Type B pancreatic cell (in vitro differentiated cells): ENCODE data around the gene DSC3. TPM values are rescaled to one million over a fixed set of nuclear protein-coding genes. Genes with fewer than 3 reads are reported as not detected.
A peak's percentile ranks its signal among the peaks of the same experiment; 100 is the strongest.
"Not testable (repeated sequence)": the region's sequence is repeated elsewhere in the genome, so short reads cannot be mapped to it uniquely, and the experiment has no call there.

Experiments used
- DNase-seq: peaks from one replicate; pipeline ENCODE4 v3.0.0; 2021; ENCODE audit warnings: mixed read lengths; ENCODE audit not compliant: unreplicated experiment; ENCODE audit errors: extremely low spot score
- H3K27ac Mint-ChIP-seq: 2 replicates; pipeline ENCODE4 v1.8.0; 2021; ENCODE audit warnings: mild to moderate bottlenecking, mixed read lengths
- H3K27me3 Mint-ChIP-seq: 2 replicates; pipeline ENCODE4 v1.8.0; 2021; ENCODE audit warnings: mixed read lengths
- H3K36me3 Mint-ChIP-seq: 2 replicates; pipeline ENCODE4 v1.8.0; 2021; ENCODE audit warnings: mixed read lengths
- H3K4me1 Mint-ChIP-seq: one replicate; pipeline ENCODE4 v1.8.0; 2021; ENCODE audit warnings: mixed read lengths; ENCODE audit not compliant: unreplicated experiment
- H3K4me3 Mint-ChIP-seq: 2 replicates; pipeline ENCODE4 v1.8.0; 2021; ENCODE audit warnings: mild to moderate bottlenecking, mixed read lengths
- H3K9me3 Mint-ChIP-seq: 2 replicates; pipeline ENCODE4 v1.8.0; 2021; ENCODE audit warnings: mixed read lengths
- CTCF ChIP-seq: fragments of 200-600 bp; sonication (generic); conservative IDR thresholded peaks from 2 replicates; pipeline ENCODE4 v1.5.0; 2021; ENCODE audit warnings: antibody characterized with exemption, mild to moderate bottlenecking
- total RNA-seq: library from RNA; stranded (reverse); gene quantifications from 2 replicates; pipeline ENCODE4 v1.2.1, GENCODE V29; 2021; ENCODE audit warnings: low replicate concordance

Gene DSC3
- total RNA-seq, 1 donor from 2014 or later: 67.7 TPM

DNA sequence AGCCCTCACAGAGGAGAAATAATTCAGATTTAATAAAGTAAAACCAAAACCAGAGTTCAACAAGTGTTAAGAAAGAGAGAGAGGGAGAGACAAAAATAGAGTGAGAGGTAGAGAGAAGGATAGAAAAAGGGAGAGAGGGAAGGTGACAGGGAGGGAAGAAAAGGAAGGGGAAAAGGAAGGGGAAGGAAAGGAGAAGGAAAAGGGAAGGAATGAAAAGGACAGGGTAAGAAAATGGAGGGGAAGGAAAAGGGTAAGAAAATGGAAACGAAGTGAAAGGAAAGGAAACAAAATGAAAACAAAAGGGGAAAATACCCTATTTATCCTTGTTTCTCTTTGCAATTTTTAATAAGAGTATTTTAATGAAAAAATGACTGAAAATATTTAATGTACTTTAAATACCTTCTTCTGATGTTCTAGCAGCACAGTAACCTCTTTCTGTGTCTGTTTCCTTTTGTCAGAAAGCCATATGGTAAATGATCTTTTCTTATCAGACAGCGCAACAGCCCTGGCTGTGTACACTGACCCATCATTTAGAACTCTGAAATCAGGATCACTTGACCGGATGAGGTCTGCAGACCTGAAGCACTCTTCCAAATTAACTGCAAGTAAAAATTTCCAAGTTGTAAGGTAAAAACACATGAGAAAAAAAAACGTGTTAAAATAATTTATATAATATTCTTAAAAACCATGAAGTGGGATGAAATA is 11.8 kb downstream of the DSC3 start:
- no peak for DNase-seq
- Mint-ChIP-seq H3K36me3 (peaks cover 5% of the 10 kb centered on the region), H3K4me3 (no peak overlapping the region), H3K27me3 (no peaks in the 10 kb centered on the region), H3K27ac (no peak overlapping the region), H3K9me3 (no peaks in the 10 kb centered on the region), H3K4me1 (no peaks in the 10 kb centered on the region)
- no peak for TF ChIP-seq CTCF

GRCh38 chr18:31015715-31016434 is 26.7 kb downstream of the DSC3 start:
- no peak for TF ChIP-seq CTCF
- no peaks in the 10 kb centered on the region for H3K27me3 Mint-ChIP-seq
- no peaks in the 10 kb centered on the region for H3K4me1 Mint-ChIP-seq
- H3K27ac Mint-ChIP-seq: no peak overlapping the region
- no peak for DNase-seq
- H3K4me3 Mint-ChIP-seq: no peak overlapping the region
- no peaks in the 10 kb centered on the region for H3K9me3 Mint-ChIP-seq
- H3K36me3 Mint-ChIP-seq: peaks cover 9% of the 10 kb centered on the region

DNA sequence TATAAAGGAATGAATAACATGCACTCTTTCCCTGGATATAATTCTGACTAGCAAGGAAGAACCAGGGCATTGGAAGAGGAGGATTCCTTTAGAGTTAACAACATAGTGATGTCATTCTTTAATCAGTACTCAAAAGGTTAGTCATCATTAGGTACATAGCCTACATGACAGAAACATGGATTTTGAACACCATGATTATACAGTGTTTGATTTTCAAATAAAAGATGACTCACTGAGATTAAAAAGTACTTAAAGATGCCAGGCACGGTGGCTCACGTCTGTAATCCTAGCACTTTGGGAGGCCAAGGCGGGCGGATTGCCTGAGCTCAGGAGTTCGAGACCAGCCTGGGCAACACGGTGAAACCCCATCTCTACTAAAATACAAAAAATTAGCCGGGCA is 31.1 kb downstream of the DSC3 start:
- H3K9me3 Mint-ChIP-seq, H3K27me3 Mint-ChIP-seq, H3K4me3 Mint-ChIP-seq, DNase-seq, H3K4me1 Mint-ChIP-seq, H3K27ac Mint-ChIP-seq, H3K36me3 Mint-ChIP-seq: not testable (repeated sequence)

- Mint-ChIP-seq H3K36me3 (peaks cover under 1% of the 10 kb centered on the region), H3K27me3 (no peaks in the 10 kb centered on the region), H3K4me3 (no peak overlapping the region), H3K9me3 (no peaks in the 10 kb centered on the region), H3K4me1 (no peaks in the 10 kb centered on the region), H3K27ac (no peak overlapping the region)
- DNase-seq: no peak
- TF ChIP-seq CTCF: no peak
Measured at GRCh38 chr18:31010601-31011000, 31.9 kb downstream of the DSC3 start.

DNA sequence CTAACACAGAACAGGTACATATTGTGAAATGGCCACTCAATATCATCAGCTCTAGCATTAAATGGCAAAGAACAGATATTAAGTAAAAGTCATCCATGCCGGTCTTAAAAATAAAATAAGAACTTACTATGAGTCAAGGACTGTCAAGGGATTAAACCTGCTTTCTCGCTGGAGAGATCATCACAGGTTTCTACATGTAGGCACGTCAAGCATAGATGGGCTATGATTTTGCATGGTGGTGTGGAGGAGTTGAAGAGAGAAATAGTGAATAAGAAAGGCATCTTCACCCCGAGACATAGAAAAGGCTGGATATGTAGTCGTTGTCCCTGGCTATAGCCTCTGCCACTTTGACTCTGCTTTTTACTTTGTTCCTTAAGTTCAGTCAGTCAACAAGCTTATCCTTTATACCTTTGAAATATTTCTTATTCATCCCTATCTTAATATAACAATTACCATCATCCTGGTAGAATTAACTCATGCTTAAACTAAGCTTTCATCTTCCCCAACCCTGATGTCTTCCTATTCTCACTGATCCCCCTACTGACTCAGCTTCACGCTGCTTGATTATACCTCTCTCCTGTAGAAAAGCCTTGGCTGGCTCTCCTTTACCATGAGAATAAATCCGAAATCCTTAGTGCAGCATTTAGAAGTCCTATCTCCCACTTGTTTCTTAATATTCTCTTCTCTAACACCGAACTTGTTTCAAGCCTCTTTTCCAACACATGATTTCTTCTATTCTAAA is 42.5 kb downstream of the DSC3 start:
- DNase-seq: no peak
- no peaks in the 10 kb centered on the region for H3K4me1 Mint-ChIP-seq
- peaks cover 9% of the 10 kb centered on the region for H3K36me3 Mint-ChIP-seq
- TF ChIP-seq CTCF: no peak
- H3K4me3 Mint-ChIP-seq: no peak overlapping the region
- no peak overlapping the region for H3K27ac Mint-ChIP-seq
- no peaks in the 10 kb centered on the region for H3K9me3 Mint-ChIP-seq
- no peaks in the 10 kb centered on the region for H3K27me3 Mint-ChIP-seq

DNA sequence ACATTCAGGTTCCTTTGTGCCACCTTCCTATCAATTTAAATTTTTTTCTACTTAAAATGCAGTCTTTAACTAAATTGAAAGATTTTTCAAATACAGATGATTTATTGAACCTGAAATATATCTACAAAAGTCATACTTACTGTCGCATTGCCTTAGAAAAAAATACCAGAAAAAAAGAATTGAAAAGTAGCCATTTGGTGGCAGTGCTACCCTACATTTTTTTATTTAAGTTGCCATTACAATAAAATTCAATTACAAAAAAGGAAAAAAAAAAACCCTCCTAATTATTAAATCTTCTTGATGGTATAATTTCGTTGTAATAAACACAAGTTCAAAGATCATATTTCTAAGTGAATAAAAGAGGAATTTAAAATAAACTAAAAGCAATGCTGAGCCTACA is 43.4 kb downstream of the DSC3 start:
- Mint-ChIP-seq H3K4me1 (no peaks in the 10 kb centered on the region), H3K9me3 (no peaks in the 10 kb centered on the region), H3K36me3 (peaks cover 10% of the 10 kb centered on the region), H3K4me3 (no peak overlapping the region), H3K27ac (no peak overlapping the region), H3K27me3 (no peaks in the 10 kb centered on the region)
- TF ChIP-seq CTCF: peak; percentile 37
- no peak for DNase-seq
